BLaER1 treated with 17β-estradiol and CSF1 and Interleukin-3, amounts not matched to agents 10 nM and 100 nM (cell line): ENCODE measurements around the gene CACNA2D2.

Experiments used
- H3K27ac ChIP-seq, 11 experiments: shearing (Covaris generic); formaldehyde crosslinking; 2 replicates each; pipeline ENCODE4 v1.8.1; 2022
- H3K27me3 ChIP-seq, 11 experiments: shearing (Covaris generic); formaldehyde crosslinking; 2 replicates each; pipeline ENCODE4 v1.8.1; 2022
- H3K36me3 ChIP-seq, 11 experiments: shearing (Covaris generic); formaldehyde crosslinking; 2 replicates each; pipeline ENCODE4 v1.8.1; 2022
- H3K4me1 ChIP-seq, 10 experiments: shearing (Covaris generic); formaldehyde crosslinking; 2 replicates each; pipeline ENCODE4 v1.8.1; 2022
- H3K4me2 ChIP-seq, 11 experiments: shearing (Covaris generic); formaldehyde crosslinking; 2 replicates each; pipeline ENCODE4 v1.8.1; 2022
- H3K4me3 ChIP-seq, 10 experiments: shearing (Covaris generic); formaldehyde crosslinking; 2 replicates each; pipeline ENCODE4 v1.8.1; 2022
- H3K9ac ChIP-seq, 11 experiments: shearing (Covaris generic); formaldehyde crosslinking; 2 replicates each; pipeline ENCODE4 v1.8.1; 2022
- H3K9me3 ChIP-seq, 11 experiments: shearing (Covaris generic); formaldehyde crosslinking; replicated peaks in 1 of 11; 2 replicates each; pipeline ENCODE4 v1.8.1; 2022
- H4K20me1 ChIP-seq, 11 experiments: shearing (Covaris generic); formaldehyde crosslinking; 2 replicates each; pipeline ENCODE4 v1.8.1; 2022
- Cebpa-rat ChIP-seq, 11 experiments: shearing (Covaris generic); IDR thresholded peaks; 2 replicates each; pipeline ENCODE4 v1.8.1; 2022

Gene CACNA2D2

GRCh38 chr3:50331364-50331907, 172.0 kb downstream of the CACNA2D2 start:
- Histone ChIP-seq H3K9me3 (no peaks in the 10 kb centered on the region), H3K9ac (peak overlapping the region in 4 of 11 experiments; percentile 7 to 92 (median 24); a peak in 2 of 22 replicates), H3K4me3 (no peak overlapping the region), H4K20me1 (peaks cover 68 to 90% (median 83%) of the 10 kb centered on the region in 11 experiments), H3K27ac (no peak overlapping the region), H3K4me2 (no peak overlapping the region), H3K4me1 (peaks cover 51 to 70% (median 59%) of the 10 kb centered on the region in 10 experiments), H3K36me3 (peaks cover 60 to 84% (median 76%) of the 10 kb centered on the region in 11 experiments), H3K27me3 (no peaks in the 10 kb centered on the region)
- no peak for TF ChIP-seq Cebpa-rat (IDR thresholded peaks at IDR 0.05)

DNA sequence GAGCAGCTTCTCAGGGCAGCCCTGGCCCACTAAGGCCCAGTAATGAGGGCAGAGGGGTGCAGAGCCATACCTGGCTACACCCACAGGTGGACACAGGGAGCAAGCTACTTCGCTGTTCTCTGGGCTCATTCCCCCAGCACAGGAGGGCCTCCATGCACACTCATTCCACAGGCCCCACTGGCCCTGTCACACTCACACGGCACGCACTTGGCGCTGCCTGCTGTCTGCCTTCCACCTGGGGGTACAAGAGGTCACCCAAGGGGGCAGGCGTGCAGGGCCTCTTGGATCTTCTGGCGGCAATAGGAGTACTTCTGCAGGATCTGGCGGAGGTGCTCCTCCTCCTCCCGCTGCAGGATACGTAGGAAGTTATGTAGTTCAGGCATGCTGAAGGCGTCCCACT, 173.1 kb downstream of the CACNA2D2 start:
- Histone ChIP-seq H3K27me3 (no peaks in the 10 kb centered on the region), H3K9ac (peak overlapping the region in 2 of 11 experiments; percentile 5 to 31; a peak in 2 of 22 replicates), H3K4me1 (peaks cover 42 to 70% (median 57%) of the 10 kb centered on the region in 10 experiments), H3K4me2 (no peak overlapping the region), H3K36me3 (peaks cover 62 to 84% (median 78%) of the 10 kb centered on the region in 11 experiments), H3K9me3 (no peaks in the 10 kb centered on the region), H3K27ac (no peak overlapping the region), H4K20me1 (peaks cover 57 to 86% (median 72%) of the 10 kb centered on the region in 11 experiments), H3K4me3 (no peak overlapping the region)
- TF ChIP-seq Cebpa-rat (IDR thresholded peaks at IDR 0.05), result no peak

GRCh38 chr3:50327943-50328691, 175.3 kb downstream of the CACNA2D2 start, which contains the start of gene TUSC2:
TUSC2 (minus strand) TSS chr3:50328223; CDS start chr3:50328099, 124 bp downstream.
- H3K4me3 ChIP-seq, result peak within 1 kb of the TSS; percentile 88 to 99 (median 92)
- H3K27ac ChIP-seq, result peak within 1 kb of the TSS; percentile 67 to 86 (median 81)
- H3K27me3 ChIP-seq, result no peaks in the 10 kb centered on the region
- peak within 1 kb of the TSS; percentile 82 to 95 (median 90) for H3K9ac ChIP-seq
- peaks cover 48 to 76% (median 60%) of the 10 kb centered on the region in 11 experiments for H3K36me3 ChIP-seq
- no peaks in the 10 kb centered on the region for H3K9me3 ChIP-seq
- H3K4me2 ChIP-seq, result peak within 1 kb of the TSS; percentile 93 to 100 (median 98)
- peaks cover 32 to 70% (median 51%) of the 10 kb centered on the region in 10 experiments for H3K4me1 ChIP-seq
- peaks cover 37 to 70% (median 50%) of the 10 kb centered on the region in 11 experiments for H4K20me1 ChIP-seq
- no peak for TF ChIP-seq Cebpa-rat (IDR thresholded peaks at IDR 0.05)

DNA sequence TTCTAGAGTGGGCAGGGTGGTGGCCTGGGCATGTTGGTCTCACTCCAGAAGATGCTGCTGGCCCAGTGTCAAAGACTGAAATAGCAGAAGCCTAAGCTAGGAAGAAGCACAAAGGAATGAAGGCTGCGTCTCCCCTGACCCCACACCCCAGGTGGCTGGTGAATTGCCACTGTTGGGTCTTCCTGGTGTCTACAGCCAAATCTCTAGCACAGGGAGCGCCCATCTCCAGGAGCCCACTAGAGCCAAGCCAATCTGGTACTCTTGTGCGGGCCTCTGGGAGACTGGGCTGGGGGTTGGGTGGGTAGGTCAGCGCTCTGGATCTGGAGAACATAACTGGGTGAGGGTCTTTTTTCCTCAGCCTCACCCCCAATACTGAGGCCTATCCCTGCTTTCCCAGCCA, 176.3 kb downstream of the CACNA2D2 start:
- peaks cover 39 to 66% (median 50%) of the 10 kb centered on the region in 11 experiments for H3K36me3 ChIP-seq
- peaks cover 28 to 60% (median 40%) of the 10 kb centered on the region in 11 experiments for H4K20me1 ChIP-seq
- no peaks in the 10 kb centered on the region for H3K9me3 ChIP-seq
- peak overlapping the region; percentile 93 to 100 (median 98) for H3K4me2 ChIP-seq
- peak overlapping the region; percentile 67 to 86 (median 81); a peak in 20 of 22 replicates for H3K27ac ChIP-seq
- H3K9ac ChIP-seq, result peak overlapping the region; percentile 82 to 95 (median 90)
- TF ChIP-seq Cebpa-rat (IDR thresholded peaks at IDR 0.05), result no peak
- peaks cover 41 to 77% (median 60%) of the 10 kb centered on the region in 10 experiments for H3K4me1 ChIP-seq
- H3K27me3 ChIP-seq, result no peaks in the 10 kb centered on the region
- peak overlapping the region; percentile 88 to 99 (median 92) for H3K4me3 ChIP-seq

DNA sequence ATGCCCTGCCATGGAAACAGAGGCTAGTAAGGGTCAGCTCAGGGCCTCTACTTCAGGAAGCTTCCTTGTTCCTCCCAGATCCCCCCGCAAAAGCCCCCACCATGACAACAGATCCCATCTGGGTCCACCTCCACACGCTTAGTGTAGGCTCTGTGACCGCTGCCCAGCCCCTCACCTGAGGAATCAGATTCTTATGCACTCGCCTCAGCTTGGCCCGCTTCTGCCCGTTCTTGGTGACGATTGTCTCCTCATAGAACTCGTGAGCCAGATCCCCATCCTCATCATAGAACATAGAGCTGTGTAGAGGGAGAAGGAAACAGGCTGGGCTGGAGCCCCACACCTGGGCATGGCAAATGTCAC, 177.3 kb downstream of the CACNA2D2 start:
- peak overlapping the region in 6 of 11 experiments; percentile 10 to 100 (median 98); a peak in 8 of 22 replicates for H3K4me2 ChIP-seq
- peaks cover 18 to 50% (median 31%) of the 10 kb centered on the region in 11 experiments; a peak in 20 of 22 replicates for H4K20me1 ChIP-seq
- TF ChIP-seq Cebpa-rat (IDR thresholded peaks at IDR 0.05), result no peak
- H3K4me1 ChIP-seq, result peaks cover 46 to 81% (median 64%) of the 10 kb centered on the region in 10 experiments
- no peak overlapping the region for H3K4me3 ChIP-seq
- peaks cover 30 to 56% (median 41%) of the 10 kb centered on the region in 11 experiments for H3K36me3 ChIP-seq
- H3K9ac ChIP-seq, result peak overlapping the region in 10 of 11 experiments; percentile 21 to 93 (median 86); a peak in 11 of 22 replicates
- no peak overlapping the region for H3K27ac ChIP-seq
- H3K27me3 ChIP-seq, result no peaks in the 10 kb centered on the region
- no peaks in the 10 kb centered on the region for H3K9me3 ChIP-seq

DNA sequence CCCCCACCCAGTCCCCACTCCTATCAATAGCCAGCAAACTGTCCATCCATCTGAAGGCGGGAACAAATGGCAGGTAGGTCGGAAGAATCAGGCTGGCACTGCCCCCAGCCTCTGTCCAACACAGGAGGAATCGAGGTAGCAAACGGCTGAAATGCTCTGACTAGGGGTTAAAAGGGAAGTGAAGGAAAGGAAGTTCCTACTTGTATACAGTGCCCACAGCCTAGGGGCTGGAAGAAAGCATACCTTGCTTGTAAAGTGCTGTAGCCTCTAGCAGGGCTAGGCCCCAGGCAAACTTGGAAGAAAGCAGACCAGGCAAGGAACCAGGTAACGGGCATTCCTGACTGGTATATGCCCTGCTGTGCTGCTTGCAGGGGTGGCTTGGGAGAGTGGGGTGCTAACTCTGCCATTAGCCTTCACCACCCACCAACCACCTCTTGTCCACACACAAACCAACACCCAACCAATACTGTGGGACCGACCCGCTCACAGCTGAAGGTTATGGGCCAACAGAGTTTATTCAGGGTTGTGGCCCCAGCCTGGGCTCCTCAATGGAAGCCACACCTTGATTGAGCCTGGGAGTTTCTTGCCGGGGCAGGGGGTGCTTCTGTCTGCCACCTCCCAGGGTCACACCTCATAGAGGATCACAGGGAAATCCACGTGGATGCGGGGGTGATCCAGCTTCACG, 177.8 kb downstream of the CACNA2D2 start:
- Histone ChIP-seq H3K27ac (no peak overlapping the region), H3K4me1 (peaks cover 46 to 81% (median 65%) of the 10 kb centered on the region in 10 experiments), H3K27me3 (no peaks in the 10 kb centered on the region), H3K4me3 (no peak overlapping the region), H3K36me3 (peaks cover 25 to 51% (median 35%) of the 10 kb centered on the region in 11 experiments), H3K9ac (peak overlapping the region in 9 of 11 experiments; percentile 15 to 93 (median 85); a peak in 10 of 22 replicates), H3K4me2 (peak overlapping the region in 5 of 11 experiments; percentile 10 to 98 (median 97); a peak in 7 of 22 replicates), H3K9me3 (no peaks in the 10 kb centered on the region), H4K20me1 (peaks cover 13 to 45% (median 26%) of the 10 kb centered on the region in 11 experiments; a peak in 20 of 22 replicates)
- no peak for TF ChIP-seq Cebpa-rat (IDR thresholded peaks at IDR 0.05)

- Histone ChIP-seq H3K36me3 (peaks cover 19 to 46% (median 30%) of the 10 kb centered on the region in 11 experiments), H3K9me3 (no peaks in the 10 kb centered on the region), H3K9ac (peak overlapping the region in 6 of 11 experiments; percentile 15 to 93 (median 76); a peak in 4 of 22 replicates), H3K27ac (no peak overlapping the region), H3K4me3 (no peak overlapping the region), H3K27me3 (no peaks in the 10 kb centered on the region), H3K4me1 (peaks cover 51 to 81% (median 68%) of the 10 kb centered on the region in 10 experiments), H4K20me1 (peaks cover 7 to 45% (median 26%) of the 10 kb centered on the region in 11 experiments; a peak in 20 of 22 replicates), H3K4me2 (peak overlapping the region in 3 of 11 experiments; percentile 97 to 98 (median 98); a peak in 4 of 22 replicates)
- no peak for TF ChIP-seq Cebpa-rat (IDR thresholded peaks at IDR 0.05)
Observed at GRCh38 chr3:50325113-50325480, 178.3 kb downstream of the CACNA2D2 start.

- Histone ChIP-seq H4K20me1 (peaks cover 3 to 45% (median 24%) of the 10 kb centered on the region in 11 experiments; a peak in 18 of 22 replicates), H3K4me3 (no peak overlapping the region), H3K27ac (peak overlapping the region in 3 of 11 experiments; percentile 31 to 52 (median 42); a peak in 2 of 22 replicates), H3K27me3 (no peaks in the 10 kb centered on the region), H3K4me1 (peaks cover 56 to 82% (median 71%) of the 10 kb centered on the region in 10 experiments), H3K9ac (peak overlapping the region in 10 of 11 experiments; percentile 3 to 99 (median 42); a peak in 6 of 22 replicates), H3K36me3 (peaks cover 13 to 45% (median 27%) of the 10 kb centered on the region in 11 experiments), H3K4me2 (peak overlapping the region in 7 of 11 experiments; percentile 90 to 98 (median 97); a peak in 13 of 22 replicates), H3K9me3 (no peaks in the 10 kb centered on the region)
- TF ChIP-seq Cebpa-rat (IDR thresholded peaks at IDR 0.05), result no peak
Observed at GRCh38 chr3:50324351-50325112, 178.9 kb downstream of the CACNA2D2 start.
